ENCODE data around the gene SAMD15.

DNA sequence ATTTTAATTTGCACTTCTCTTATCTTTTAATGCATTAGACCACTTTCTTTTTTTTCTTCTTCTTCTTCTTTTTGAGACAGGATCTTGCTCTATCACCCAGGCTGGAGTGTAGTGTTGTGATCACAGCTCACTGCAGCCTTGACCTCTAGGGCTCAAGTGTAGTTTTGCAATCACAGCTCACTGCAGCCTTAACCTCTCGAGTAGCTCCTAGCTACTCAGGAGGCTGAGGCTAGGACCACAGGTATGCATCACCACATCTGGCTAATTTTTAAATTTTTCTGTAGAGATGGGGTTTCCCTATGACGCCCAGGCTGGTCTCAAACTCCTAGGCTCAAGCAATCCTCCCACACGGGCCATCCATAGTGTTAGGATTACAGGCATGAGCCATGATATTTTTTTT lies 13.0 kb upstream of the SAMD15 start:
- TF ChIP-seq ZFX (IDR thresholded peaks at IDR 0.05; ENCODE audit: borderline replicate concordance), result no peak
- TF ChIP-seq, protein P1, sequence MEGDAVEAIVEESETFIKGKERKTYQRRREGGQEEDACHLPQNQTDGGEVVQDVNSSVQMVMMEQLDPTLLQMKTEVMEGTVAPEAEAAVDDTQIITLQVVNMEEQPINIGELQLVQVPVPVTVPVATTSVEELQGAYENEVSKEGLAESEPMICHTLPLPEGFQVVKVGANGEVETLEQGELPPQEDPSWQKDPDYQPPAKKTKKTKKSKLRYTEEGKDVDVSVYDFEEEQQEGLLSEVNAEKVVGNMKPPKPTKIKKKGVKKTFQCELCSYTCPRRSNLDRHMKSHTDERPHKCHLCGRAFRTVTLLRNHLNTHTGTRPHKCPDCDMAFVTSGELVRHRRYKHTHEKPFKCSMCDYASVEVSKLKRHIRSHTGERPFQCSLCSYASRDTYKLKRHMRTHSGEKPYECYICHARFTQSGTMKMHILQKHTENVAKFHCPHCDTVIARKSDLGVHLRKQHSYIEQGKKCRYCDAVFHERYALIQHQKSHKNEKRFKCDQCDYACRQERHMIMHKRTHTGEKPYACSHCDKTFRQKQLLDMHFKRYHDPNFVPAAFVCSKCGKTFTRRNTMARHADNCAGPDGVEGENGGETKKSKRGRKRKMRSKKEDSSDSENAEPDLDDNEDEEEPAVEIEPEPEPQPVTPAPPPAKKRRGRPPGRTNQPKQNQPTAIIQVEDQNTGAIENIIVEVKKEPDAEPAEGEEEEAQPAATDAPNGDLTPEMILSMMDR (IDR thresholded peaks at IDR 0.05), result no peak
